Activated CD4-positive, alpha-beta T cell treated with anti-CD3 and anti-CD28 coated beads, Interleukin-2, Interleukin-6, amounts not matched to agents 100 ng/mL and 50 ng/mL, durations not matched to agents 16 hours and 8 hours (primary cell): ENCODE results near the gene ZYG11B.
"Not testable (repeated sequence)": the region's sequence is repeated elsewhere in the genome, so short reads cannot be mapped to it uniquely, and the experiment has no call there.

Experiments
- DNase-seq: peaks from one replicate; pipeline ENCODE4 v3.0.0-alpha.2; 2020

ZYG11B gene

GRCh38 chr1:52759908-52760307, 33.7 kb downstream of the ZYG11B start:
- DNase-seq = no peak

- no peak for DNase-seq
Observed at GRCh38 chr1:52767596-52768280, 41.5 kb downstream of the ZYG11B start.

DNA sequence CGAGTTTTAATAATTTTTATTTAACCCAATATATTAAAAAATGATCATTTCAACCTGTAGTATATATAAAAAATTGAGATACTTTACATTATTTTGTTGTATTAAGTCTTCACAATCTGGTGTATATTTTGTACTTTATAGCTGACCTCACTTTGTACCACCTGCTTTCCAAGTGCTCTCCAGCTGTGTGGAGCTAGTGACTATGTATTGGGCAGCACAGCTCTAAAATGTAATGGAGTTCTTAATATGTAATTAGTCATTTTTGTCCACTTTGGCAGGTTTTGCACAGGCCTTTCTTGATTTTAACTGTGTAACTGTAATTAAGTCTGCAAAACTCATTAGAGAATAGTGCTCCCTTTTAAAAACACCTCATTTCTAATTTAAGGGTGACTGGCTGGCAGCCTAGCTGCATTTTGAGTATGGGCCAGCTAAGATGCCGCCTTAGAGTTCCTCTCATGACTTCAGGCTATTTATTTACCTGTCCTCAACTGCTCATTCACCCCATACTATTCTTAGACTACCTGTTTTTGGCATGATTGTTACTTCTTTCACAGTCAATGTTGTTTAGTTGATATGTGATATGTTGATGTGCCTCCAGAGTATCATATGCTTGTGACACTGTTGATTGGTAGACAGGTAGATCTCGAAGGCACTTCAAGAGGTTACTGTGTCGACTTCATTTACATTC, 43.2 kb downstream of the ZYG11B start:
- DNase-seq = no peak

DNA sequence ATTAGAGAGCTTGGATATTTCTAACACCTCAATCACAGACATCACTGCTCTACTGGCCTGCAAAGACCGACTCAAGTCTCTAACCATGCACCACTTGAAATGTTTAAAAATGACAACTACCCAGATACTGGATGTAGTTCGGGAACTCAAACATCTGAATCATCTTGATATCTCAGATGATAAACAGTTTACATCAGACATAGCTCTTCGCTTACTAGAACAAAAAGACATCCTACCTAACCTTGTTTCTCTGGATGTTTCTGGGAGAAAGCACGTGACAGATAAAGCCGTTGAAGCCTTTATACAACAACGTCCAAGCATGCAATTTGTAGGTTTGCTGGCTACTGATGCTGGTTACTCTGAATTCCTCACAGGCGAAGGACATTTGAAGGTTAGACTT, 45.1 kb downstream of the ZYG11B start:
- no peak for DNase-seq

DNA sequence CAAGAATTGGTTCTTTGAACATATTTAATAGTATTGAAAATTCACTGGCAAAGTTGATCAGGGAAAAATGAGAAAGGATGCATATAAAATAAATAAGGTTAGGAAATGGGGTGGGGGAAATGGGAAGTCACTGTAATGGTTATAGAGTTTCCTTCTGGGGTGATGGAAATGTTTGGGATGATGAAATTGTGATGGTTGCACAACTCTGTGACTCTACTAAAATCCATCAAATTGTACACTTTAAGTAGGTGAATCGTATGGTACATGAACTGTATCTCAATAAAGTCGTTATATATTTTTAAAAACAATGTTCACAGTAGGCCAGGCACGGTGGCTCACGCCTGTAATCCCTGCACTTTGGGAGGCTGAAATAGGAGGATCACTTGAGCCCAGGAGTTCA, 59.9 kb downstream of the ZYG11B start:
- DNase-seq = no peak

DNA sequence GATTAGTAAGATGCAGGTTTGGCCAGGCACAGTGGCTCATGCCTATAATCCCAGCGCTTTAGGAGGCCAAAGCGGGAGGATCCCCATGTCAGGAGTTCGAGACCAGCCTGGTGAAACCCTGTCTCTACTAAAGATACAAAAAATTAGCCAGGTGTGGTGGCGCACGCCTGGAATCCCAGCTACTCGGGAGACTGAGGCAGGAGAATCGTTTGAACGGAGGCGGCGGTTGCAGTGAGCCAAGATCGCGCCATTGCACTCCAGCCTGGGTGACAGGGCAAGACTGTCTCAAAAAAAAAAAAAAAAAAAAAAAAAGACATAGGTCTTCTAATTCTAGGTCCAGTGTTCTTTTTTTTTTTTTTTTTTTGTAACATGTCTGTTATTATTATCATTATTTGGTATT, 64.2 kb downstream of the ZYG11B start:
- DNase-seq = not testable (repeated sequence)

DNA sequence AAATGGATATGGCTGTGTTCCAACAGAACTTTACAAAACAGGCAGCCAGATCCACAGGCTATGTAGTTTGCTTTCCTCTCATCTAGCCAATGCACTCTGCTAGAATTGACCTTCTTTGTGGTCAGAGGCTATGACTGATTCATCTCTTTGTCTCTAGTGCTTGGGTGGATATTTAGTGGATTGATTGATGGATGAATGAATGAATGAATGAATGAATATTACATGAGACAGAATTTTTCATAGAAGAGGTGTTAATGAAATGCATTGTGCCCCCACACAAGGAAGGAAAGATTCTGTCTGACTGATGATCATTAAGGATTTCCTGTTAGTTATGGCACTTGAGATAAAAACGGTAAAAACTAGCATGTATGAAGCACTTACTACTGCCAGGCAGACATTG, 65.8 kb downstream of the ZYG11B start:
- DNase-seq = no peak

DNA sequence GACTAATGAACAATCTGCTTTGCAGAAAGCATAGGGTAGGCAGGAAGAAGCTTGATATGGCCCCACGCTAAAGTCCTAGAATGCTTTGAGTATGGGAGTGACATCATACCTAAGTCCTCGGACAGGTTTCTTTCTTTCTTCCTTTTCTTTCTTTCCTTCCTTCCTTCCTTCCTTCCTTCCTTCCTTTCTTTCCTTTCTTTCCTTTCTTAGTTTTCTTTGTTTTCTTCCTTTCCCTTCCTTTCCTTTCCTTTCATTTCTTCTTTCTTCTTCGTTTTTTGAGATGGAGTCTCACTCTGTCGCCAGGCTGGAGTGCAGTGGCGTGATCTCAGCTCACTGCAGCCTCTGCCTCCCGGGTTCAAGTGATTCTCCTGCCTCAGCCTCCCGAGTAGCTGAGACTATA, 67.5 kb downstream of the ZYG11B start:
- DNase-seq = not testable (repeated sequence)

DNA sequence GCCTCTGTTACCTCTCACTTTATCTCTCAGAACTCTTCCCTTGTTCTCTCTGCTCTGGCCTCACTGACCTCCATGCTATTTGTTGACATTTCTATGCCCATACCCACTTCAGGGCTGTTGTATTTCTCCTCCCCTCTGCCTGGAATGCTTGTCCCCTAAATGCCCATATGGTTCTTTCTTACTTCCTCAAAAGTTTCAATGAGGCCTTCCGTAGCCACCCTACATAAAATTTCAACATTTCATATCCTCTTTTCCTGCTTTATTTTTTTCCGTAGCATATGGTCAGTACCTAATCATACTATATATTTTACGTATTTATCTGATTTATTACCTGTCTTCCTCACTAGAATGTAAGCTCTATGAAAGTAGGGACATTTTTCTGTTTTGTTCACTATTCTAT, 69.2 kb downstream of the ZYG11B start:
- DNase-seq = no peak

DNA sequence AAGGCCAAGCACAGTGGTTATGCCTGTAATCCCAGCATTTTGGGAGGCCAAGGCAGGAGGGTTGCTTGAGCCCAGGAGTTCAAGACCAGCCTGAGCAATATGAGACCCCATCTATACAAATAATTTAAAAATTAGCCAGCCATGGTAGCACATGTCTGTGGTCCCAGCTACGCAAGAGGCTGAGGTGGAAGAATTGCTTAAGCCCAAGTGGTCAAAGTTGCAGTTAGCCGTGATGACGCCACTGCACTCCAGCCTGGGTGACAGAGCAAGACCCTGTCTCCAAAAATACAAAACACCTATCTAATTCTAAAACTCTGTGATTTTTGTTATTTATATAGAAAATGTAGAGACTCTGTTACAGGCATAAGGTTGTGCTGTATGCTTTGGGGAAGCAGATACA, 72.1 kb downstream of the ZYG11B start:
- DNase-seq = no peak

GRCh38 chr1:52801011-52801410, 74.8 kb downstream of the ZYG11B start:
- DNase-seq = no peak

GRCh38 chr1:52804083-52804482, 77.8 kb downstream of the ZYG11B start:
- DNase-seq = not testable (repeated sequence)

- DNase-seq = no peak
Observed at GRCh38 chr1:52814465-52814864, 88.2 kb downstream of the ZYG11B start.

DNA sequence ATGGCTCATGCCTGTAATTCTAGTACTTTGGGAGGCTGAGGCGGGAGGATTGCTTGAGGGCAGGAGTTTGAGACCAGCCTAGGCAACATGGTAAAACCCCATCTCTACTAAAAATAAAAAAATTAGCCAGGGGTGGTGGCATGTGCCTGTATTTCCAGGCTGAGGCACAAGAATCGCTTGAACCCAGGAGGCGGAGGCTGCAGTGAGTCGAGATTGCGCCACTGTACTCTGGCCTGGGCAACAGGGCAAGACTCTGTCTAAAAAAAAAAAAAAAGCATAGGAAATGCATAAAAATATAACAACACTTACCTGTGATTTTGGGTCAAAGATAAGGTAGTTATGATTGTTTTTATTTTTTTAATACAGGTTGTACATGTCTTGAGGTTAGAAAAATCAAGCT, 94.6 kb downstream of the ZYG11B start:
- DNase-seq = not testable (repeated sequence)

DNA sequence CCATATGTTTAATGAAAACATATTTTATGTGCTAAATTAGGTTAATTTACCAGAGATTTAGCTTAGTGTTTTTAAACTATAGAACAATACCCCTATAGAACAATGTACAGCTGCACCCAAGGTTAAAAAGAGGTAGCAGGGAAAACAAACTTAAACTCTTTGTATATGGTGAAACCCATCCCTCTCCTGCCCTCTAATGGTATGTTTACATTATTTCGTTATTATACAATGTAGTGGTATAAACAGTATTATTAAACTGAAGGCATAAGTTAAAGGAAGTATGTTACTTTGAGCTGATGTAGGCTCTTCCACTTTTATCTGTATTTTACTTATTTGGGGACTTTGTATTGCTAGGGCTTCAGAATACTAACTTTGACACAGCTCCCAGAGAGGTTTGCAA, 99.6 kb downstream of the ZYG11B start:
- peak; percentile 10 for DNase-seq

DNA sequence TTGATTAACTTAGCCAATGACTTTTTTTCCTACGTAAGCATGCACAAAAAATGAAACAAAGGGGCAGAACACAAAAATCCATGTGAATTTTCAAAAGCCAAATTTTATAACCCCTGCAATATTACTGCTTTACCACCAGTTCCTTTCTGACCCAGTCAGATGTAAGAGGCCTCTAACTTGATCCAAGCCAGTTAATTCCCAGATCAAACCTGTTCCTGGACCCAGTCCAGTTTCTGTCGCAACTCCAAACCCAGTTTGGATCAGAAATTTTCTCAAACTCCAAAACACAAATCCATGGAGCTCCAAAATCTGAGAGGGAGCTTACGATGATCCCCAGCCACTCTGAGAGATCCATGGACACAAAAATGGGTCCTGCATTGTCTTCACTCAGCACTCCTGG, 108.5 kb downstream of the ZYG11B start:
- no peak for DNase-seq

GRCh38 chr1:52836035-52836434, 109.8 kb downstream of the ZYG11B start:
- no peak for DNase-seq

- not testable (repeated sequence) for DNase-seq
Observed at GRCh38 chr1:52839175-52839574, 112.9 kb downstream of the ZYG11B start.

GRCh38 chr1:52842643-52843310, 116.5 kb downstream of the ZYG11B start, which contains the start of gene ZYG11A:
ZYG11A (plus strand) TSS chr1:52842760; CDS start chr1:52842884, 124 bp downstream.
- DNase-seq = peak; percentile 83

DNA sequence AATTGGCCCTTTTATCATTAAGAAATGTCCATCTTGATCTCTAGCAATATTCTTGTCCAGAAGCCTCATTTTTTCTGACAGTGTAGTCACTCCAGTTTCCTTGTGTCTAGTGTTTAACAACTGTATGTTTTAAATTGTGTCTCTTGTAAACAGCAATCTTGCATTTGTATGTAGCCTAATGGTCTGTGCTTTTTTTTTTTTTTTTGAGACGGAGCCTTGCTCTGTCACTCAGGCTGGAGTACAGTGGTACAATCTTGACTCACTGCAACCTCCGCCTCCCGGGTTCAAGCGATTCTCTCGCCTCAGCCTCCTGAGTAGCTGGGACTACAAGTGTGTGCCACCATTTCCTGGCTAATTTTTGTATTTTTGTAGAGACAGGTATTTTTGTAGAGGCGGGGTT, 118.9 kb downstream of the ZYG11B start:
- not testable (repeated sequence) for DNase-seq

GRCh38 chr1:52848423-52848822, 122.2 kb downstream of the ZYG11B start:
- DNase-seq = no peak

DNA sequence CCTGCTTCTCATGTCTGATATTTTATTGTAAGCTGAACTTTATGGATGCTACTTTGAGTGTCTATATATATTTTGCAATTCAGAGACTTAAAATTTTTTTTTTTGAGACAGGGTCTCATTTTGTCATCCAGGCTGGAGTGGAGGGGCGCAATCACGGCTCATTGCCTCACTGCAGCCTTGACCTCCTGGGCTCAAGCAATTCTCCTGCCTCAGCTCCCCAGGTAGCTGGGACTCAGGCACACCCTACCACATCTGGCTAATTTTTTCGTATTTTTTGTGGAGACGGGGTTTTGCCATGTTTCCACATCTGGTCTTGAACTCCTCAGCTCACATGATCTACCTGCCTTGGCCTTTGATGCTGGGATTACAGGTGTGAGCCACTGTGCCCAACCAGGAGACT, 124.7 kb downstream of the ZYG11B start:
- DNase-seq = no peak

DNA sequence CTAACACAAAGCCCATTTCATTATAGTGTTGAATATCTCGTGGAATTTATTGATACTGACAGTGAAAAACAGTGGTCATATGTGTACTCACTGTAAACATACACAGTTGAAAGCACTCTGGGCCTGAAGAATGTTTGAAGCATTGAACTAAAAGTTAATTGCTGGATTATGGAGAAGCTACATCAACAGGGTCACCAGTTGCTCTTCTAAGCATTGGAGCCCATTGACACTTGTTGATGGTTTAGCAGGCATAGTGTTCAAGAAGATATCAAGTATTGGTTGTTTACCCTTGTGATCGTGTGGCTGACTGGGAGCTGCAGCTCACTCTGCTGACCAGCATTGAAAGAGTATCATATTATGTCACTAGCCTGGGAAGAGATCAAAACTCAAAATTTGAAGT, 126.6 kb downstream of the ZYG11B start:
- no peak for DNase-seq

- no peak for DNase-seq
Observed at GRCh38 chr1:52855584-52855983, 129.3 kb downstream of the ZYG11B start.
